B cell (primary cell): ENCODE results near the gene LITAF. TPM values are rescaled to one million over a fixed set of nuclear protein-coding genes. Genes with fewer than 3 reads are reported as not detected.

Experiments used
- ATAC-seq: fragments of 200-7000 bp; cut with Tn5 transposase; one replicate; pipeline ENCODE4 v1.10.0; 2021; ENCODE audit warnings: low read depth, mild to moderate bottlenecking, moderate number of reproducible peaks, moderate library complexity
- CTCF ChIA-PET: fragments of 350-600 bp; sonication (Branson Sonifier 250); formaldehyde crosslinking; loops from one replicate; lab custom pipeline; 2021; ENCODE audit warnings: antibody characterized with exemption, inconsistent platforms; lab: Charles Lee
- POLR2A ChIA-PET: fragments of 350-600 bp; sonication (Branson Sonifier 250); formaldehyde crosslinking; loops from one replicate; lab custom pipeline; 2021; ENCODE audit warnings: antibody characterized with exemption; lab: Charles Lee
- DNase-seq: peaks from one replicate; pipeline ENCODE4 v3.0.0; 2013
- H2AFZ ChIP-seq: 2 replicates; pipeline ENCODE4 v1.6.1; 2012; ENCODE audit warnings: mild to moderate bottlenecking, low read depth, low read length; ENCODE audit not compliant: insufficient read depth, poor library complexity, severe bottlenecking
- H3K27ac ChIP-seq, 2 donors: 1 replicate in 1 of 2; 2 replicates in 1 of 2; pipeline ENCODE4 v1.5.1; 2012 to 2013; ENCODE audit warnings: low read length in 2 of 2, mild to moderate bottlenecking in 2 of 2, moderate library complexity in 1 of 2
- H3K27me3 ChIP-seq, 4 experiments: fragments of 200-600 bp in 1 of 4; sonication (generic) in 1 of 4; replicated peaks in 1 of 4; 1 replicate in 2 of 4; 2 replicates in 2 of 4; pipeline versions ENCODE4 v1.6.1 to v1.7.0; 2013 to 2016; ENCODE audit warnings: low read length in 3 of 4, mild to moderate bottlenecking in 2 of 4, mixed read lengths in 1 of 4, moderate library complexity in 1 of 4; ENCODE audit not compliant: insufficient read depth in 4 of 4, control insufficient read depth in 3 of 4; ENCODE audit errors: control extremely low read depth in 1 of 4
- H3K36me3 ChIP-seq, 2 experiments: replicated peaks in 1 of 2; 1 replicate in 1 of 2; 2 replicates in 1 of 2; pipeline versions ENCODE4 v1.6.1 to v1.7.1; 2013; ENCODE audit warnings: low read length in 1 of 2; ENCODE audit not compliant: insufficient read depth in 2 of 2, control insufficient read depth in 1 of 2; ENCODE audit errors: control extremely low read depth in 1 of 2, extremely low read depth in 1 of 2
- H3K4me1 ChIP-seq, 2 donors: fragments of 200-600 bp in 1 of 2; sonication (generic) in 1 of 2; 1 replicate in 1 of 2; 2 replicates in 1 of 2; pipeline versions ENCODE4 v1.5.1 to v1.6.1; 2013 to 2017; ENCODE audit warnings: low read length in 2 of 2; ENCODE audit not compliant: control insufficient read depth in 2 of 2, insufficient read depth in 2 of 2
- H3K4me2 ChIP-seq: replicated peaks from 2 replicates; pipeline ENCODE3; 2012; ENCODE audit warnings: mild to moderate bottlenecking, low read depth, low read length; ENCODE audit not compliant: poor library complexity, severe bottlenecking
- H3K4me3 ChIP-seq, 5 experiments: fragments of 200-600 bp in 1 of 5; sonication (generic) in 1 of 5; 1 replicate in 3 of 5; 2 replicates in 2 of 5; pipeline versions ENCODE4 v1.5.1 to v1.7.0; 2011 to 2016; ENCODE audit warnings: low read length in 4 of 5, mild to moderate bottlenecking in 4 of 5, low read depth in 2 of 5, control low read depth in 1 of 5, moderate library complexity in 1 of 5; ENCODE audit not compliant: insufficient read depth in 1 of 5; ENCODE audit errors: control extremely low read depth in 1 of 5, extremely low read depth in 1 of 5
- H3K79me2 ChIP-seq: fragments of 200-600 bp; sonication (generic); one replicate; pipeline ENCODE4 v1.6.0; 2016; ENCODE audit warnings: low read length; ENCODE audit not compliant: control insufficient read depth, insufficient read depth
- H3K9ac ChIP-seq: fragments of 200-600 bp; sonication (generic); 2 replicates; pipeline ENCODE4 v1.6.1; 2017; ENCODE audit warnings: mild to moderate bottlenecking, low read length, moderate library complexity
- H3K9me3 ChIP-seq, 3 donors: one replicate each; pipeline versions ENCODE4 v1.6.1 to v1.7.1; 2013; ENCODE audit warnings: low read length in 2 of 3; ENCODE audit not compliant: control insufficient read depth in 2 of 3, insufficient read depth in 1 of 3; ENCODE audit errors: control extremely low read depth in 1 of 3
- H4K20me1 ChIP-seq: 2 replicates; pipeline ENCODE4 v1.6.0; 2012; ENCODE audit warnings: mild to moderate bottlenecking, low read length; ENCODE audit not compliant: insufficient read depth, control insufficient read depth, poor library complexity, severe bottlenecking
- H3K27ac Mint-ChIP-seq: one replicate; pipeline ENCODE4 v1.8.0; 2021; ENCODE audit warnings: mixed read lengths
- H3K27me3 Mint-ChIP-seq: one replicate; pipeline ENCODE4 v1.8.0; 2021; ENCODE audit warnings: mixed read lengths
- H3K4me1 Mint-ChIP-seq: one replicate; pipeline ENCODE4 v1.8.0; 2021; ENCODE audit warnings: mixed read lengths
- H3K4me3 Mint-ChIP-seq: one replicate; pipeline ENCODE4 v1.8.0; 2021; ENCODE audit warnings: mixed read lengths
- H3K9me3 Mint-ChIP-seq: one replicate; pipeline ENCODE4 v1.8.0; 2022; ENCODE audit warnings: mixed read lengths; ENCODE audit not compliant: insufficient read depth
- EZH2 ChIP-seq: IDR thresholded peaks from 2 replicates; pipeline ENCODE4 v1.6.1; 2012; ENCODE audit warnings: borderline replicate concordance, low read depth, mild to moderate bottlenecking, moderate library complexity, low read length; ENCODE audit not compliant: insufficient read depth, poor library complexity, severe bottlenecking
- WGBS: methylation state at CpG from one replicate; pipeline ENCODE4 v1.1.5; 2013; ENCODE audit warnings: missing lambda C conversion rate; ENCODE audit not compliant: insufficient coverage; 5-methylcytosine and 5-hydroxymethylcytosine counted together
- intact Hi-C: fragments of 100-400 bp; cut with micrococcal nuclease; formaldehyde crosslinking; loops from one replicate; pipeline ENCODE4 v1.10.0; 2022
- polyA plus RNA-seq: library from polyadenylated mRNA; depleted of rRNA; stranded (reverse); fragments of >200 nt; gene quantifications from 2 replicates; pipeline ENCODE4 v1.2.3, GENCODE V29; 2012
- total RNA-seq, 2 donors: library from RNA; stranded (reverse); fragments of 120-200 nt in 1 of 2; gene quantifications; 1 replicate in 1 of 2; 2 replicates in 1 of 2; pipeline versions ENCODE4 v1.2.3 to v1.2.4, GENCODE V29; 2013 to 2022
- TF ChIP-seq, protein P1 (sequence below): fragments of 200-600 bp; IDR thresholded peaks from one replicate; pipeline ENCODE4 v1.8.0; 2022; ENCODE audit warnings: antibody characterized with exemption, mild to moderate bottlenecking

LITAF gene
- total and polyA plus RNA-seq, 2 donors (not counting 1 experiment from before 2014, with no cell fraction given), result 93.6 to 125 TPM

DNA sequence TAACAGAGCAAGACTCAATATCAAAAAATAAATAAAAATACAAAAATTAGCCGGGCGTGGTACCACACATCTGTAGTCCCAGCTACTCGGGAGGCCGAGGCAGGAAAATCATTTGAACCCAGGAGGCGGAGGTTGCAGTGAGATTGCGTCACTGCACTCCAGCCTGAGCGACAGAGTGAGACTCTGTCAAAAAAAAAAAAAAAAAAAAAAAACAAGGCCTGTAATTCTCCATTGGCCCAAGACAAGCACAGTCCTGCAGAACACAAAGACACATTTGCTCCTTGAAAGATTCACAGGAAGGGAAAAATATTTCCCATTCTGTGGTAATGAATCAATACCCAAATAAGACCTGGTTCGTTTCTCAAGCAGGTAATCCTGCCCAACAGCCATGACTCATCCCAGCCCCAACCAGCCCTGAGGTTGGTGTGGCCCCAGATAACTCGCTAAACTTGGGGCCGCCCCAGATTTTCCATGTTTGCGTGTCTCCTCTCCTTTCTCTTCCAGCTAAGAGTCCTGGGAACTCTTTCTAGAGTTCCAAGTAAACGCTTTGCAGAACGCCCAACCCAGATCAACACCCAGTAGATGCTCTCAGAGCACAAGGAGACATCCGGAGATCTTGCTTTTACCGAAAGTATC lies 41.2 kb upstream of the LITAF start:
- Mint-ChIP-seq H3K27ac (peak overlapping the region; percentile 67), H3K27me3 (no peaks in the 10 kb centered on the region), H3K9me3 (no peaks in the 10 kb centered on the region), H3K4me1 (peaks cover 40% of the 10 kb centered on the region), H3K4me3 (no peak overlapping the region)
- H3K9me3 ChIP-seq, result no peaks in the 10 kb centered on the region
- no peak overlapping the region for H3K27ac ChIP-seq
- intact Hi-C loops, result no loop called here
- no peak overlapping the region for H3K4me2 ChIP-seq
- H3K4me1 ChIP-seq, result peaks cover 37 to 63% of the 10 kb centered on the region in 2 donors
- TF ChIP-seq, protein P1, sequence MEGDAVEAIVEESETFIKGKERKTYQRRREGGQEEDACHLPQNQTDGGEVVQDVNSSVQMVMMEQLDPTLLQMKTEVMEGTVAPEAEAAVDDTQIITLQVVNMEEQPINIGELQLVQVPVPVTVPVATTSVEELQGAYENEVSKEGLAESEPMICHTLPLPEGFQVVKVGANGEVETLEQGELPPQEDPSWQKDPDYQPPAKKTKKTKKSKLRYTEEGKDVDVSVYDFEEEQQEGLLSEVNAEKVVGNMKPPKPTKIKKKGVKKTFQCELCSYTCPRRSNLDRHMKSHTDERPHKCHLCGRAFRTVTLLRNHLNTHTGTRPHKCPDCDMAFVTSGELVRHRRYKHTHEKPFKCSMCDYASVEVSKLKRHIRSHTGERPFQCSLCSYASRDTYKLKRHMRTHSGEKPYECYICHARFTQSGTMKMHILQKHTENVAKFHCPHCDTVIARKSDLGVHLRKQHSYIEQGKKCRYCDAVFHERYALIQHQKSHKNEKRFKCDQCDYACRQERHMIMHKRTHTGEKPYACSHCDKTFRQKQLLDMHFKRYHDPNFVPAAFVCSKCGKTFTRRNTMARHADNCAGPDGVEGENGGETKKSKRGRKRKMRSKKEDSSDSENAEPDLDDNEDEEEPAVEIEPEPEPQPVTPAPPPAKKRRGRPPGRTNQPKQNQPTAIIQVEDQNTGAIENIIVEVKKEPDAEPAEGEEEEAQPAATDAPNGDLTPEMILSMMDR, result no peak
- TF ChIP-seq EZH2, result no peak
- CTCF ChIA-PET, result interaction anchor here (0.7 to 1.8 kb wide), 4 partner anchors 12 to 206 kb away, joined by 3 to 5 read pairs (median 4); no protein-coding TSS in a partner anchor
- POLR2A ChIA-PET, result no interaction called here
- DNase-seq (no peak), ATAC-seq (no peak)
- no peaks in the 10 kb centered on the region for H3K36me3 ChIP-seq
- no peaks in the 10 kb centered on the region for H3K27me3 ChIP-seq
- H2AFZ ChIP-seq, result no peak overlapping the region
- no peak overlapping the region for H3K9ac ChIP-seq
- H3K79me2 ChIP-seq, result no peaks in the 10 kb centered on the region
- H4K20me1 ChIP-seq, result no peaks in the 10 kb centered on the region
- 86% methylated on average over 9 of the region's 15 CpGs for WGBS
- H3K4me3 ChIP-seq, result no peak overlapping the region

DNA sequence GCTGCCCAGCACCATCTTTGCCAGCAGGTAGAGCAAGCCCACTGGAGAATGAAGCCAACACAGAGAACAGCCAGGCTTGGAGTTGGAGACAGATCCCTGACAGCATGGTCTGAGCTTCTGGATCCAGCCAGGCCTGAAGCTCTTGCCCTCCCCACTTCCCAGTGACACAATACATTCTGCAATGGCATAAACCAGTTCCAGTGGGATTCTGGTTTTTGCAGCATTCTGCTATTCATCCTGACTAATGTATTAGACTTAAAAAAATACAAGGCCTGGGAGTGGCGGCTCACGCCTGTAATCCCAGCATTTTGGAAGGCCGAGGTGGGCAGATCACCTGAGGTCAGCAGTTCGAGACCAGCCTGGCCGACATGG lies 40.6 kb upstream of the LITAF start:
- H3K4me1 Mint-ChIP-seq, result peaks cover 44% of the 10 kb centered on the region
- Histone ChIP-seq H3K36me3 (no peaks in the 10 kb centered on the region), H3K4me2 (no peak overlapping the region), H3K9me3 (no peaks in the 10 kb centered on the region), H3K9ac (no peak overlapping the region), H3K79me2 (no peaks in the 10 kb centered on the region), H4K20me1 (no peaks in the 10 kb centered on the region), H3K4me1 (peaks cover 41 to 66% of the 10 kb centered on the region in 2 donors), H2AFZ (no peak overlapping the region), H3K4me3 (no peak overlapping the region), H3K27ac (no peak overlapping the region), H3K27me3 (no peaks in the 10 kb centered on the region)
- H3K27me3 Mint-ChIP-seq, result no peaks in the 10 kb centered on the region
- no peak for DNase-seq
- H3K27ac Mint-ChIP-seq, result peak overlapping the region; percentile 43
- CTCF ChIA-PET, result interaction anchor here (0.7 to 1.8 kb wide), 3 partner anchors 13 to 206 kb away, joined by 3 to 5 read pairs (median 4); no protein-coding TSS in a partner anchor
- ATAC-seq, result no peak
- WGBS, result 100% methylated on average over 2 of the region's 5 CpGs
- TF ChIP-seq, protein P1, result no peak
- TF ChIP-seq EZH2, result no peak
- intact Hi-C loops, result no loop called here
- POLR2A ChIA-PET, result no interaction called here
- no peak overlapping the region for H3K4me3 Mint-ChIP-seq
- no peaks in the 10 kb centered on the region for H3K9me3 Mint-ChIP-seq
